Loucy (cell line): ENCODE measurements around the gene RHOH.

ENCODE experiments used
- H2AFZ ChIP-seq: fragments of 200-600 bp; sonication (generic); 2 replicates; pipeline ENCODE4 v1.6.0; 2016; ENCODE audit warnings: antibody characterized with exemption, mild to moderate bottlenecking, low read length, moderate library complexity
- H3F3A ChIP-seq: fragments of 200-600 bp; 2 replicates; pipeline ENCODE4 v1.6.0; 2016; ENCODE audit warnings: antibody characterized with exemption, low read depth, mild to moderate bottlenecking
- H3K27me3 ChIP-seq: fragments of 200-600 bp; sonication (generic); 2 replicates; pipeline ENCODE4 v1.6.1; 2014; ENCODE audit warnings: low read length, mild to moderate bottlenecking; ENCODE audit not compliant: insufficient read depth, poor library complexity, severe bottlenecking
- H3K36me3 ChIP-seq: fragments of 200-600 bp; sonication (generic); 2 replicates; pipeline ENCODE4 v1.6.1; 2016; ENCODE audit warnings: low read length; ENCODE audit not compliant: insufficient read depth
- H3K4me1 ChIP-seq: fragments of 200-600 bp; sonication (generic); 2 replicates; pipeline ENCODE4 v1.5.1; 2014; ENCODE audit warnings: low read length, mild to moderate bottlenecking; ENCODE audit not compliant: insufficient read depth, poor library complexity, severe bottlenecking
- H3K4me2 ChIP-seq: fragments of 200-600 bp; sonication (generic); 2 replicates; pipeline ENCODE4 v1.6.0; 2014; ENCODE audit warnings: antibody characterized with exemption, low read length, low read depth, mild to moderate bottlenecking; ENCODE audit not compliant: poor library complexity, severe bottlenecking
- H3K4me3 ChIP-seq: fragments of 200-600 bp; sonication (generic); 2 replicates; pipeline ENCODE4 v1.5.1; 2014; ENCODE audit warnings: low read length, mild to moderate bottlenecking, mixed read lengths; ENCODE audit not compliant: poor library complexity, severe bottlenecking
- H3K79me2 ChIP-seq: fragments of 200-600 bp; sonication (generic); 2 replicates; pipeline ENCODE4 v1.6.1; 2014; ENCODE audit warnings: low read length; ENCODE audit not compliant: insufficient read depth
- H3K9ac ChIP-seq: fragments of 200-600 bp; sonication (generic); 2 replicates; pipeline ENCODE4 v1.6.0; 2014; ENCODE audit warnings: mild to moderate bottlenecking, low read depth, low read length, moderate library complexity; ENCODE audit not compliant: poor library complexity, severe bottlenecking
- H3K9me2 ChIP-seq: fragments of 200-600 bp; sonication (generic); replicated peaks from 2 replicates; pipeline ENCODE4 v1.6.1; 2016; ENCODE audit warnings: low read depth, low read length, mixed read lengths
- H3K9me3 ChIP-seq: fragments of 200-600 bp; sonication (generic); 2 replicates; pipeline ENCODE4 v1.6.1; 2014; ENCODE audit warnings: mild to moderate bottlenecking, antibody characterized with exemption, low read length, low read depth; ENCODE audit not compliant: insufficient read depth
- H4K20me1 ChIP-seq: fragments of 200-600 bp; sonication (generic); 2 replicates; pipeline ENCODE4 v1.6.0; 2014; ENCODE audit warnings: antibody characterized with exemption, low read length, mild to moderate bottlenecking; ENCODE audit not compliant: insufficient read depth, poor library complexity, severe bottlenecking
- EZH2phosphoT487 ChIP-seq: fragments of 200-600 bp; IDR thresholded peaks from 2 replicates; pipeline ENCODE4 v1.6.1; 2018; ENCODE audit warnings: antibody characterized with exemption, mild to moderate bottlenecking, moderate library complexity, borderline replicate concordance
- TF ChIP-seq, protein P1 (sequence below): fragments of 200-600 bp; sonication (generic); conservative IDR thresholded peaks from 2 replicates; pipeline ENCODE4 v1.5.1; 2014; ENCODE audit warnings: mild to moderate bottlenecking, antibody characterized with exemption, low read length

RHOH gene

GRCh38 chr4:40234519-40235039, 37.7 kb downstream of the RHOH start:
- Histone ChIP-seq H3K27me3 (no peaks in the 10 kb centered on the region), H3K36me3 (peaks cover 88% of the 10 kb centered on the region), H2AFZ (no peak overlapping the region), H3K4me3 (no peak overlapping the region), H3K4me1 (peaks cover 31% of the 10 kb centered on the region), H3K9ac (no peak overlapping the region), H3K9me2 (no peaks in the 10 kb centered on the region), H4K20me1 (peaks cover 99% of the 10 kb centered on the region), H3F3A (0 out of 2 replicates have a peak, but pooled peaks cover 5% of the 10 kb centered on the region), H3K79me2 (peaks cover 100% of the 10 kb centered on the region), H3K4me2 (no peak overlapping the region), H3K9me3 (no peaks in the 10 kb centered on the region)
- TF ChIP-seq EZH2phosphoT487 = no peak
- TF ChIP-seq, protein P1, sequence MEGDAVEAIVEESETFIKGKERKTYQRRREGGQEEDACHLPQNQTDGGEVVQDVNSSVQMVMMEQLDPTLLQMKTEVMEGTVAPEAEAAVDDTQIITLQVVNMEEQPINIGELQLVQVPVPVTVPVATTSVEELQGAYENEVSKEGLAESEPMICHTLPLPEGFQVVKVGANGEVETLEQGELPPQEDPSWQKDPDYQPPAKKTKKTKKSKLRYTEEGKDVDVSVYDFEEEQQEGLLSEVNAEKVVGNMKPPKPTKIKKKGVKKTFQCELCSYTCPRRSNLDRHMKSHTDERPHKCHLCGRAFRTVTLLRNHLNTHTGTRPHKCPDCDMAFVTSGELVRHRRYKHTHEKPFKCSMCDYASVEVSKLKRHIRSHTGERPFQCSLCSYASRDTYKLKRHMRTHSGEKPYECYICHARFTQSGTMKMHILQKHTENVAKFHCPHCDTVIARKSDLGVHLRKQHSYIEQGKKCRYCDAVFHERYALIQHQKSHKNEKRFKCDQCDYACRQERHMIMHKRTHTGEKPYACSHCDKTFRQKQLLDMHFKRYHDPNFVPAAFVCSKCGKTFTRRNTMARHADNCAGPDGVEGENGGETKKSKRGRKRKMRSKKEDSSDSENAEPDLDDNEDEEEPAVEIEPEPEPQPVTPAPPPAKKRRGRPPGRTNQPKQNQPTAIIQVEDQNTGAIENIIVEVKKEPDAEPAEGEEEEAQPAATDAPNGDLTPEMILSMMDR = no peak

GRCh38 chr4:40238008-40238699, 41.3 kb downstream of the RHOH start:
- peaks cover 99% of the 10 kb centered on the region for H4K20me1 ChIP-seq
- H3K4me2 ChIP-seq = peak overlapping the region; percentile 31
- H3K9me2 ChIP-seq = no peaks in the 10 kb centered on the region
- no peaks in the 10 kb centered on the region for H3K27me3 ChIP-seq
- H3K36me3 ChIP-seq = peaks cover 91% of the 10 kb centered on the region
- H3F3A ChIP-seq = 0 out of 2 replicates have a peak, but pooled peaks cover 5% of the 10 kb centered on the region
- no peak overlapping the region for H3K4me3 ChIP-seq
- H3K9me3 ChIP-seq = no peaks in the 10 kb centered on the region
- TF ChIP-seq, protein P1 = no peak
- no peak for TF ChIP-seq EZH2phosphoT487
- H2AFZ ChIP-seq = no peak overlapping the region
- no peak overlapping the region for H3K9ac ChIP-seq
- H3K79me2 ChIP-seq = peaks cover 99% of the 10 kb centered on the region
- peaks cover 15% of the 10 kb centered on the region for H3K4me1 ChIP-seq

GRCh38 chr4:40238700-40239548, 42.1 kb downstream of the RHOH start:
- 0 out of 2 replicates have a peak, but pooled peaks cover 2% of the 10 kb centered on the region for H3F3A ChIP-seq
- no peaks in the 10 kb centered on the region for H3K9me3 ChIP-seq
- H3K4me3 ChIP-seq = no peak overlapping the region
- peaks cover 99% of the 10 kb centered on the region for H4K20me1 ChIP-seq
- TF ChIP-seq, protein P1 = no peak
- no peak for TF ChIP-seq EZH2phosphoT487
- H3K9ac ChIP-seq = no peak overlapping the region
- H3K4me2 ChIP-seq = peak overlapping the region; percentile 31
- peaks cover 99% of the 10 kb centered on the region for H3K79me2 ChIP-seq
- H3K4me1 ChIP-seq = peaks cover 15% of the 10 kb centered on the region
- H2AFZ ChIP-seq = no peak overlapping the region
- H3K9me2 ChIP-seq = no peaks in the 10 kb centered on the region
- peaks cover 92% of the 10 kb centered on the region for H3K36me3 ChIP-seq
- H3K27me3 ChIP-seq = no peaks in the 10 kb centered on the region
